ACC112 (cell line): ENCODE measurements around the gene TMEM171.

Experiments
- H2AFZ ChIP-seq: fragments of 200-600 bp; sonication (generic); one replicate; pipeline ENCODE4 v1.6.0; 2017; ENCODE audit warnings: antibody characterized with exemption, low read length; ENCODE audit not compliant: unreplicated experiment
- H3K27ac ChIP-seq: fragments of 200-600 bp; sonication (generic); 2 replicates; pipeline ENCODE4 v1.5.1; 2014; ENCODE audit warnings: low read depth, mild to moderate bottlenecking, antibody characterized with exemption, low read length, moderate library complexity
- H3K27me3 ChIP-seq: fragments of 200-600 bp; sonication (generic); 2 replicates; pipeline ENCODE4 v1.6.1; 2014; ENCODE audit warnings: mild to moderate bottlenecking, antibody characterized with exemption, low read length, moderate library complexity, mixed read lengths; ENCODE audit not compliant: insufficient read depth
- H3K36me3 ChIP-seq: fragments of 200-600 bp; sonication (generic); 2 replicates; pipeline ENCODE4 v1.6.1; 2016; ENCODE audit warnings: mild to moderate bottlenecking, antibody characterized with exemption, low read length, moderate library complexity, mixed read lengths; ENCODE audit not compliant: insufficient read depth
- H3K4me1 ChIP-seq: fragments of 200-600 bp; sonication (generic); one replicate; pipeline ENCODE4 v1.6.1; 2016; ENCODE audit warnings: low read length, mixed read lengths; ENCODE audit not compliant: insufficient read depth, unreplicated experiment, control insufficient read depth
- H3K4me3 ChIP-seq: fragments of 200-600 bp; sonication (generic); 2 replicates; pipeline ENCODE4 v1.5.1; 2014; ENCODE audit warnings: mild to moderate bottlenecking, low read depth, low read length
- H3K79me2 ChIP-seq: fragments of 200-600 bp; sonication (generic); one replicate; pipeline ENCODE4 v1.6.0; 2016; ENCODE audit warnings: low read length; ENCODE audit not compliant: control insufficient read depth, unreplicated experiment, insufficient read depth

The TMEM171 gene

GRCh38 chr5:73151766-73152410, 31.5 kb downstream of the TMEM171 start:
- Histone ChIP-seq H3K27ac (no peak overlapping the region), H3K4me1 (no peaks in the 10 kb centered on the region), H2AFZ (no peak overlapping the region), H3K27me3 (no peaks in the 10 kb centered on the region), H3K36me3 (no peaks in the 10 kb centered on the region), H3K4me3 (no peak overlapping the region), H3K79me2 (no peaks in the 10 kb centered on the region)

GRCh38 chr5:73152411-73153388, 32.3 kb downstream of the TMEM171 start:
- Histone ChIP-seq H3K27ac (no peak overlapping the region), H3K36me3 (no peaks in the 10 kb centered on the region), H3K79me2 (no peaks in the 10 kb centered on the region), H3K4me3 (no peak overlapping the region), H3K4me1 (no peaks in the 10 kb centered on the region), H2AFZ (no peak overlapping the region), H3K27me3 (no peaks in the 10 kb centered on the region)

GRCh38 chr5:73153513-73153912, 33.1 kb downstream of the TMEM171 start:
- Histone ChIP-seq H2AFZ (no peak overlapping the region), H3K4me1 (no peaks in the 10 kb centered on the region), H3K4me3 (no peak overlapping the region), H3K27me3 (no peaks in the 10 kb centered on the region), H3K79me2 (no peaks in the 10 kb centered on the region), H3K36me3 (no peaks in the 10 kb centered on the region), H3K27ac (no peak overlapping the region)

GRCh38 chr5:73154208-73155006, 34.0 kb downstream of the TMEM171 start:
- no peak overlapping the region for H3K27ac ChIP-seq
- H3K79me2 ChIP-seq = no peaks in the 10 kb centered on the region
- no peaks in the 10 kb centered on the region for H3K4me1 ChIP-seq
- H3K4me3 ChIP-seq = no peak overlapping the region
- no peaks in the 10 kb centered on the region for H3K36me3 ChIP-seq
- H3K27me3 ChIP-seq = no peaks in the 10 kb centered on the region
- H2AFZ ChIP-seq = no peak overlapping the region

GRCh38 chr5:73155271-73156222, 35.2 kb downstream of the TMEM171 start:
- no peaks in the 10 kb centered on the region for H3K27me3 ChIP-seq
- H3K79me2 ChIP-seq = no peaks in the 10 kb centered on the region
- no peak overlapping the region for H3K27ac ChIP-seq
- no peak overlapping the region for H2AFZ ChIP-seq
- H3K4me3 ChIP-seq = no peak overlapping the region
- no peaks in the 10 kb centered on the region for H3K36me3 ChIP-seq
- no peaks in the 10 kb centered on the region for H3K4me1 ChIP-seq

- no peaks in the 10 kb centered on the region for H3K79me2 ChIP-seq
- no peak overlapping the region for H2AFZ ChIP-seq
- H3K4me1 ChIP-seq = no peaks in the 10 kb centered on the region
- no peaks in the 10 kb centered on the region for H3K27me3 ChIP-seq
- no peaks in the 10 kb centered on the region for H3K36me3 ChIP-seq
- no peak overlapping the region for H3K27ac ChIP-seq
- no peak overlapping the region for H3K4me3 ChIP-seq
Measured at GRCh38 chr5:73157414-73158303, 37.3 kb downstream of the TMEM171 start.

GRCh38 chr5:73158313-73158712, 37.9 kb downstream of the TMEM171 start:
- Histone ChIP-seq H3K4me3 (no peak overlapping the region), H2AFZ (no peak overlapping the region), H3K27me3 (no peaks in the 10 kb centered on the region), H3K79me2 (no peaks in the 10 kb centered on the region), H3K27ac (no peak overlapping the region), H3K36me3 (no peaks in the 10 kb centered on the region), H3K4me1 (no peaks in the 10 kb centered on the region)

- Histone ChIP-seq H3K27me3 (peaks cover 1% of the 10 kb centered on the region; the same call in 1 of the 2 replicates), H3K36me3 (no peaks in the 10 kb centered on the region)
Measured at GRCh38 chr5:73160239-73160671, 39.9 kb downstream of the TMEM171 start.

GRCh38 chr5:73170522-73170921, 50.1 kb downstream of the TMEM171 start:
- H2AFZ ChIP-seq = no peak overlapping the region
- peaks cover 26% of the 10 kb centered on the region for H3K27me3 ChIP-seq
- no peaks in the 10 kb centered on the region for H3K4me1 ChIP-seq
- no peaks in the 10 kb centered on the region for H3K79me2 ChIP-seq
- H3K36me3 ChIP-seq = no peaks in the 10 kb centered on the region
- no peak overlapping the region for H3K27ac ChIP-seq
- H3K4me3 ChIP-seq = no peak overlapping the region

More at GRCh38 chr5:73160239-73160671, 39.9 kb downstream of the TMEM171 start:
- Histone ChIP-seq H2AFZ (peak overlapping the region; percentile 70), H3K27ac (no peak overlapping the region), H3K4me3 (peak overlapping the region; percentile 26), H3K4me1 (no peaks in the 10 kb centered on the region), H3K79me2 (no peaks in the 10 kb centered on the region)
